Measurements from ENCODE around the gene RBCK1. TPM values are rescaled to one million over a fixed set of nuclear protein-coding genes. Genes with fewer than 3 reads are reported as not detected.

RBCK1 gene
- total RNA-seq, 2 donors from 2014 or later, result 134 to 169 TPM

- intact Hi-C loops (cut with DNase I), result no loop called here
- Histone ChIP-seq H3K9ac (ENCODE audit: low read depth in 2 of 2, low read length in 2 of 2) (peak overlapping the region in 1 of 2 donors; percentile 46), H3K27ac (no peak overlapping the region), H3K27me3 (no peaks in the 10 kb centered on the region), H3K9me3 (no peaks in the 10 kb centered on the region), H3K4me1 (no peaks in the 10 kb centered on the region), H3K36me3 (no peaks in the 10 kb centered on the region), H3K4me3 (peak overlapping the region; percentile 12)
- DNase-seq, result peak; percentile 85
- TF ChIP-seq CTCF (IDR thresholded peaks at IDR 0.05), result no peak
Measured at GRCh38 chr20:420721-421574, 12.8 kb downstream of the RBCK1 start.

DNA sequence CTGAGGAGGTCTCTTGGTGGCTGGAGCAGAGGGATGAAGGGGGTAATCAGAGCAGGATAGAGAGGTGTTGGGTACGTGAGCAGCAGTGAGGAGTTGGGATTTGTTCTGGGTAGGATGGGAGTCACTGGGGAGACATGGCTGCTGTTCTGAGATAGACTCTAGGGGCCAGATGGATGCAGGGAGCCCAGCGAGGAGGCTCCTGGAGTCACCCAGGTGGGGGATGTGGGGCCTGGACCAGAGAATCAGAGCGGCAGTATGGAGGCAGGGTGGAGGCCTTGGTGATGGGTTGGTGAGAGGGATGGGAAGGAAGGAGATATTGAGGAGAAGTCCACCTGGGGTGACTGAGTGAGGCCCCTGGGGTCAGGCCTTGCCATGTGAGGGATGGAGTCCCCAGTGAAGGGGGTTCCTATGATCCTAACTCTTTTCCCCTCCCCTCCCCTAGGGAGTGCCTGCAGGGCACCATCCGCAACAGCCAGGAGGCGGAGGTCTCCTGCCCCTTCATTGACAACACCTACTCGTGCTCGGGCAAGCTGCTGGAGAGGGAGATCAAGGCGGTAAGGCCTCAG lies 13.7 kb downstream of the RBCK1 start:
- Histone ChIP-seq H3K27me3 (no peaks in the 10 kb centered on the region), H3K9ac (ENCODE audit: low read depth in 2 of 2, low read length in 2 of 2) (no peak overlapping the region), H3K9me3 (no peaks in the 10 kb centered on the region), H3K4me1 (no peaks in the 10 kb centered on the region), H3K36me3 (no peaks in the 10 kb centered on the region), H3K27ac (no peak overlapping the region), H3K4me3 (no peak overlapping the region)
- intact Hi-C loops (cut with DNase I), result no loop called here
- DNase-seq, result no peak
- TF ChIP-seq CTCF (IDR thresholded peaks at IDR 0.05), result no peak

GRCh38 chr20:426566-426965 lies 18.5 kb downstream of the RBCK1 start:
- Histone ChIP-seq H3K4me3 (no peak overlapping the region), H3K27me3 (no peaks in the 10 kb centered on the region), H3K36me3 (peaks cover 14% of the 10 kb centered on the region), H3K9ac (ENCODE audit: low read depth in 2 of 2, low read length in 2 of 2) (no peak overlapping the region), H3K9me3 (no peaks in the 10 kb centered on the region), H3K27ac (no peak overlapping the region), H3K4me1 (no peaks in the 10 kb centered on the region)
- TF ChIP-seq CTCF (IDR thresholded peaks at IDR 0.05), result no peak
- intact Hi-C loops (cut with DNase I), result no loop called here
- no peak for DNase-seq

GRCh38 chr20:427401-427800 lies 19.3 kb downstream of the RBCK1 start:
- intact Hi-C loops (cut with DNase I), result no loop called here
- no peaks in the 10 kb centered on the region for H3K27me3 ChIP-seq
- H3K36me3 ChIP-seq, result peaks cover 14% of the 10 kb centered on the region
- no peak for DNase-seq
- H3K4me1 ChIP-seq, result no peaks in the 10 kb centered on the region
- no peak overlapping the region for H3K27ac ChIP-seq
- H3K9me3 ChIP-seq, result no peaks in the 10 kb centered on the region
- H3K9ac ChIP-seq (ENCODE audit: low read depth in 2 of 2, low read length in 2 of 2), result no peak overlapping the region
- TF ChIP-seq CTCF (IDR thresholded peaks at IDR 0.05), result no peak
- H3K4me3 ChIP-seq, result no peak overlapping the region

DNA sequence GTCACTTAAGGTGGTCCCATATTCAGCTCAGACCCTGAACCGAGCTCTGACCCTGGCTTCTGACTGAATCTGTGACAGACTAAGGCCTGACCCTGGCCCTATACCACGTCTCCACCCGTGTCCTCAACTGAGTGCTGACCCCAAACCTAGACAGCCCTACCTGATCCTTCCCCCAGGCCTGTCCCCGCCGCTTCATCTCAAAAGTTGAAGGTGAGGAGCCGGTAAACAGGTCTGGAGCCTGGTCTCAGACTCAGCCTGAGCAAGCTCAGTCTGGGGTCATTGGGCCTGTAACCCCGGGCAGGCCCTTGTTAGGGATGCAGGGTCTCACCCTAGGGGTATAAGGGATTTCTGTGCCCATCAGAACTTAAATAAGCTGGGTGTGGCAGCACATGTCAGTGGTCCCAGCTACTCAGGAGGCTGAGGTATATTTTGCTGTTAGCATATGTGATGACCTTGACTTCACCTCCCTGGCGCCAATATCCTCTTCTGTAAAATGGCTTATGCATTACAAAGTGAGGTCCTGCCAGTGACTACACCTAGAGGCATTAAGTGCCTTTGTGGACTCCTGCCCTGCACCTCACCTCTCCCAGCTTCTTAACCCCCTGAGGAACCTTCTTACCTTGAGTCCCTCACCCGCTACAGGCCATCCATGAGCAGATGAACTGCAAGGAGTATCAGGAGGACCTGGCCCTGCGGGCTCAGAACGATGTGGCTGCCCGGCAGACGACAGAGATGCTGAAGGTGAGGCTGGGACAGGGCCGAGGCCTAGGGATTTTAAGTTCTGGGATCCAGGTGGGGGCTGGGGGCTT lies 20.0 kb downstream of the RBCK1 start:
- TF ChIP-seq CTCF (IDR thresholded peaks at IDR 0.05), result no peak
- H3K9me3 ChIP-seq, result no peaks in the 10 kb centered on the region
- no peaks in the 10 kb centered on the region for H3K4me1 ChIP-seq
- no peak overlapping the region for H3K9ac ChIP-seq (ENCODE audit: low read depth in 2 of 2, low read length in 2 of 2)
- H3K36me3 ChIP-seq, result peaks cover 14% of the 10 kb centered on the region
- DNase-seq, result no peak
- no peak overlapping the region for H3K27ac ChIP-seq
- intact Hi-C loops (cut with DNase I), result no loop called here
- H3K4me3 ChIP-seq, result no peak overlapping the region
- no peaks in the 10 kb centered on the region for H3K27me3 ChIP-seq

Data from colonic mucosa (tissue), 4 donors.